CD4-positive, alpha-beta T cell treated with Interleukin-6 at 100 ng/mL for 8 hours (primary cell): ENCODE measurements around the gene CCDC28A.
"Not testable (repeated sequence)": the region's sequence is repeated elsewhere in the genome, so short reads cannot be mapped to it uniquely, and the experiment has no call there.

Experiments used
- DNase-seq: peaks from one replicate; pipeline ENCODE4 v3.0.0-alpha.2; 2020; ENCODE audit warnings: mixed read lengths, low spot score

Gene CCDC28A

DNA sequence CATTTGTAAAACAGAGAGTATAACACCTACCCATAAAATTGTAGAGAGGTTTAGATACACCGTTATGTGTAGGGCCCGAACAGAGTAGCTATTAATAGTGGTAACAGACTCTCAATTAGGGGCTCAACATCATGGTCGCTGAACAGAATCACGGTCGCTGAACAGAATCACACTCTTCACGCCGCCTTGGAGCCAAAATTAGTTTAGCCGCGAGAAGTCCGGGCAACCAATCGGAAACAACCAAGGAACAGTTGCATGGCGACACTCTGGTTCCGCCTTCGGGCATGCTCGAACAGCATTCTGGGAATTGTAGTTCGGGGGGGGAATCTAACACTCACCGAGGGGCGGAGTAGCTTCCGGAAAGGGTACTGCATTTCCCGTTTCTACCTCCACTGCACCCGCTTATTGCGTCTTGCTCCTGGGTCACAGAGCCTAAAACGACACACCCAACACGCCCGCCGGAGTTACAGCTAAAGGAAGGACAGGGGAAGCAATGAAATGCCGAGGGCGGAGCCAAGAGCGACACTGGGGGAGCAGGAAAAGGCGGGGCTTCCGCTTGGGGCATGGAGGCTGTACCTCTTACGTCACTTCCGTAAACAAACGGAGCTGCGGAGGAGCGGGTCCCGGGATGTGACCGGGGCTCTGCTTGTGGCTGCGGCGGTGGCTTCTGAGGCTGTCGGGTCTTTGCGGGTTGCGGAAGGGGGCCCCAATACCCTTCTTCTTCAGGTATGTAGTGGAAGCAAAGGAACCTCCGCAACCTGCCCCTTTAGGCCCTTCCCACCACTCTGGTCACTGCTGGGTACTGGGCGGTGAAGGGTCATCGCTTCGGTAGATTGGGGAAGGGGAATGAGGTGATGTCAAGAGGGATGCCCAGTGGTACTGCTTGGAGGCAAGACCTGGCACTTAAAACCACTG, at the start of gene CCDC28A:
Gene CCDC28A, plus strand, starts transcription at position 593 of the 915 bp plus-strand sequence. CDS start 2,352 bp downstream, outside the sequence.
- peak; percentile 94 for DNase-seq

GRCh38 chr6:138724015-138724414, 49.6 kb upstream of the CCDC28A start:
- no peak for DNase-seq

GRCh38 chr6:138726066-138726756, 47.4 kb upstream of the CCDC28A start:
- DNase-seq: no peak

- no peak for DNase-seq
These were observed 46.8 kb upstream of the CCDC28A start for GRCh38 chr6:138726757-138727097.

DNA sequence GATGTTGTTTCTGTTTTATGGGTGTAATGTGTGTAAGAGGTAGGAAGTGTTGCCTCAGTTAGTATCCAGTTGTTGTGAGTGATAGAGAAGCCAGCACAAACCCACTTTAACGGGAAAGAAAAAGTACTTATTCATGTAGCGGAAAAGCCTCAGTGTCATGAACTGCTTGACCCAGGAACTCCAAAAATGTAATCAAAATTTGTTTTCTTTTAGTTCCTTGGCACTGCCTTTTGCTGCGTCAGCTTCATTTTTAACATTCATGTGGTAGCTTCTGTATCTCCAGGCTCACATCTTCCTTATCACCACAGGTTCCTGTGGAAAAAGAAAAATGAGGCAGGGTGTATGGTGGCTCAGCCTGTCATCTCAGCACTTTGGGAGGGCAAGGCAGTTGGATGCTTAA, 46.4 kb upstream of the CCDC28A start:
- no peak for DNase-seq

GRCh38 chr6:138728662-138729061, 44.9 kb upstream of the CCDC28A start:
- DNase-seq: no peak

DNA sequence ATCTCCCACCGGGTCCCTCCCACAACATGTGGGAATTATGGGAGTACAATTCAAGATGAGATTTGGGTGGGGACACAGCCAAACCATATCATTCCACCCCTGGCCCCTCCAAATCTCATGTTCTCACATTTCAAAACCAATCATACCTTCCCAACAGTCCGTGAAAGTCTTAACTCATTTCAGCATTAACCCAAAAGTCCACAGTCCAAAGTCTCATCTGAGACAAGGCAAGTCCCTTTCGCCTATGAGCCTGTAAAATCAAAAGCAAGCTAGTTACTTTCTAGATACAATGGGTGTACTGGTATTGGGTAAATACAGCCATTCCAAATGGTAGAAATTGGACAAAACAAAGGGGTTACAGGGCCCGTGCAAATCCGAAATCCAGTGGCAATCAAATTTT, 43.5 kb upstream of the CCDC28A start:
- DNase-seq: not testable (repeated sequence)

- DNase-seq: no peak
These were observed 39.0 kb upstream of the CCDC28A start for GRCh38 chr6:138734585-138734984.

- DNase-seq: no peak
These were observed 36.9 kb upstream of the CCDC28A start for GRCh38 chr6:138736640-138737039.

DNA sequence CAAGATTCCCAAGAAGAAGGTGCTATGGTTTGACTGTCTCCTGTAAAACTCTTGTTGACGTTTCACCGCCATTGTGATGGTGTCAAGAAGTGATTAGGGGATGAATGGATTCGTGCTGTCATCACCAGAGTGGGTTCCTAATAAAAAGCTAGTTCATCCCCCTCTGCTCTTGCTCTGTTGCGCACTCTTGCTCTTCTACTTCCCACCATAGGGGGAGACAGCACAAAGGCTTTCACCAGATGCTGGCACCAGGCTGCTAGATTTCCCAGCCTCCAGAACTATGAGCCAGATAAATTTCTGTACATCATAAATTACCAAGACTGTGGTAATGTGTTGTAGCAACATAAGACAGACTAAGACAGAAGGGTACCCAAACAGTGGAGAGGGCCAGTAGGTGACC, 21.6 kb upstream of the CCDC28A start:
- DNase-seq: no peak

DNA sequence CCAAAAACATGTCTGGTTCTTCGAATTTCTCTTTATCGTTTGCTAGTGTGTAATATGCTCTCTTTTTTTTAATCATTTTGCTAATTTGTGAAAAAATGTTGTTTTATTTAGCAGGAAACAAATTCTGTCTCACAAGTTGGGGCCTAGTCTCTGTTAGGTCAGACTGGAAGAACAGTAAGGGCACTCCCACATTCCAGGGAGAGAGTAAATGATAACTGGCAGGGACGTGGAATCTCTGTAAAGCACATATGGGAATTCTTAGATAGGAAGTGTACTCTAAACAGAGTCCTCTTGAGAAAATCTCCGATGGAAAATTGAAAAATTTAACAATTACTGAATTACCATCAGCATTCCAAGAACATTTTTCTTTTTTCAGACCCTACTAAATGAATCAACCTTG, 16.4 kb upstream of the CCDC28A start:
- DNase-seq: no peak

- peak; percentile 19 for DNase-seq
These were observed 7.5 kb upstream of the CCDC28A start for GRCh38 chr6:138765896-138766655.

DNA sequence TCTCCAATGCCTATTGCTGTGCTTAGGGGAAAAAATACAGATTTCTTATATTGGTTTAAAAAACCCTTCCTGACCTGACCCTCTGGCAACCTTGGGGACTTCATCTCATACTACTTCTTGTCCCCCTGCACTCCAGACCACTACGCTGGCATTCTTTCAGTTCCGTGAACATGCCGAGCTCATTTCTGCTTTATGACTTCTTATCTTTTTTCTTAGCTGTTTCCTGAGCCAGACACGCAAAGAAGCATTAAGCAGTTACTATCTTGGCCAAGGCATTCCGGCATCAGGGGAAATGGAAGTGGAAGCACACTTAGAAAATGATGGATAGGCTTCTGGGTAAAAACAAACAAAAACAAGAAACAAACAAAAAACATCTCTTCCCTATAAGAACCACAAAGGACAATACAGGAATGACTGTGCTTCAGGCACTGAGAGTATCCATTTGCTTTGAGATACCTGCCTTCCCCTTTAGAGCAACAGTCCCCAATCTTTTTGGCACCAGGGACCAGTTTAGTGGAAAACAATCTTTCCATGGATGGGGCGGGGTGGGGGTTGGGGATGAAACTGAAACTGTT, 4.4 kb upstream of the CCDC28A start:
- no peak for DNase-seq

DNA sequence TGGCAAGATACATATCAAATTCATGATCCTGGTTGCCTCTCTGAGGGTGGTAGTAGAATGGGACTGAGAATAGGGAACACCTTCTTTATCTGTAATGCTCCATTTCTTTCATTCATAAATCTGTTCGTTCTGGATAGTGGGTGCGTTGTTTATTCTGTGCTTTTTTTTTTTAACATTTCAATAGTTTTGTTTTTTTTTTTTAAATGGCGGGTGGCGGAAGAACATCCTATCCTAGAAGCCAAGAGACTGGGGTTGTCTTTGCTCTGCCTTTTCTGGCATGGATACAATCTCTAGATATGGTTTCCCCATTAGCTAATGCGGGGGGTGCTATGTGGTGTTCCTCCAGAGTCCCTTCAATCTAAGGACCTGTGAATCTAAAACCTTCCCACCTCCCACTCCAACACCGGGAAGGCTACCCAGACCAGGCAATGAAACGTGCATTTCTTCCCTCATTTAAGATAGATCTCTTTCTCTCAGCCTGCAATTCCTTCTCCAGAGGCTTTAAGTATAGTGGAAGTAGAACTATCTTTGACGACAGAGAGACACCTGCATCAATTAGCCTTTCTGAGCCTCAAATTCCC, 883 bp upstream of the CCDC28A start:
- DNase-seq: no peak

- no peak for DNase-seq
These were observed 801 bp downstream of the CCDC28A start for GRCh38 chr6:138774370-138774769.

GRCh38 chr6:138776659-138777058, 3.1 kb downstream of the CCDC28A start:
- no peak for DNase-seq

DNA sequence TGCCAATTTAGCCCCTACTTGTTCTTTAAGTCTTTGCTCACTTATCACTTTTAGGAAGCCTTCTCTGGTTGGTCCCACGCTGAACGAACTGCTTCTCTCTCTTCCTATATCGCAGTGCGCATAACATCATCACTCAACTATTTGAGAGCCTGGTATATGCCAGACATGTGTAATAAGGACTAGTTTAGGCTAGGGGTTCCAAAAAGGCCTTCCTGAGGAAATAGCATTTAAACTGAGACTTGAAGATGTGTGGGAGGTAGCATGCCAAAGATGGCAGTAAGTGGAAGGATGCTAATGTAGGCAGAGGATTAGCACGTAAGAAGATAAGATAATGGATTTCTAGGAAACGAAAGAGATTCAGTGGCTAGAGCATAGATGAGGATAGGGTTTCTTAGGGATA, 4.8 kb downstream of the CCDC28A start:
- no peak for DNase-seq

GRCh38 chr6:138782243-138782642, 8.7 kb downstream of the CCDC28A start:
- DNase-seq: no peak

DNA sequence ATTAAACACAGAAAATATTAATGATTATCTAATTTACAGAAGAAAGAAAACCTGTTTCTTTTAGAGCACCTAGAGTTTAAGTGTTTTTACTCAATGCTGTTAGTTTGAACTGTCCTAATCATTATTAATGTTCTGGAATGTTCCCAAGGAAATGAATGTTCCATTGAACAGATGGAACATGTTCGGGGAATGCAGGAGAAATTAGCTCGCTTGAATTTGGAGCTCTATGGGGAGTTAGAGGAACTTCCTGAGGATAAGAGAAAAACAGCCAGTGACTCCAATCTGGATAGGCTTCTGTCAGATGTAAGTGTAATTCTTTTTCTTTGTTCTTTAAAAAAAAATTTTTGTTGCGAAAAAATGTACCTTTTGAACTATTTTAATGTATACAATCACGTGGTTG, 11.5 kb downstream of the CCDC28A start:
- DNase-seq: no peak

GRCh38 chr6:138785980-138786379, 12.4 kb downstream of the CCDC28A start:
- no peak for DNase-seq

- DNase-seq: no peak
These were observed 13.6 kb downstream of the CCDC28A start for GRCh38 chr6:138787138-138787537.
